Measurements from ENCODE around the gene PCDH11Y. TPM values are rescaled to one million over a fixed set of nuclear protein-coding genes. Genes with fewer than 3 reads are reported as not detected.
"Not testable (repeated sequence)": the region's sequence is repeated elsewhere in the genome, so short reads cannot be mapped to it uniquely, and the experiment has no call there.

Gene PCDH11Y, protein sequence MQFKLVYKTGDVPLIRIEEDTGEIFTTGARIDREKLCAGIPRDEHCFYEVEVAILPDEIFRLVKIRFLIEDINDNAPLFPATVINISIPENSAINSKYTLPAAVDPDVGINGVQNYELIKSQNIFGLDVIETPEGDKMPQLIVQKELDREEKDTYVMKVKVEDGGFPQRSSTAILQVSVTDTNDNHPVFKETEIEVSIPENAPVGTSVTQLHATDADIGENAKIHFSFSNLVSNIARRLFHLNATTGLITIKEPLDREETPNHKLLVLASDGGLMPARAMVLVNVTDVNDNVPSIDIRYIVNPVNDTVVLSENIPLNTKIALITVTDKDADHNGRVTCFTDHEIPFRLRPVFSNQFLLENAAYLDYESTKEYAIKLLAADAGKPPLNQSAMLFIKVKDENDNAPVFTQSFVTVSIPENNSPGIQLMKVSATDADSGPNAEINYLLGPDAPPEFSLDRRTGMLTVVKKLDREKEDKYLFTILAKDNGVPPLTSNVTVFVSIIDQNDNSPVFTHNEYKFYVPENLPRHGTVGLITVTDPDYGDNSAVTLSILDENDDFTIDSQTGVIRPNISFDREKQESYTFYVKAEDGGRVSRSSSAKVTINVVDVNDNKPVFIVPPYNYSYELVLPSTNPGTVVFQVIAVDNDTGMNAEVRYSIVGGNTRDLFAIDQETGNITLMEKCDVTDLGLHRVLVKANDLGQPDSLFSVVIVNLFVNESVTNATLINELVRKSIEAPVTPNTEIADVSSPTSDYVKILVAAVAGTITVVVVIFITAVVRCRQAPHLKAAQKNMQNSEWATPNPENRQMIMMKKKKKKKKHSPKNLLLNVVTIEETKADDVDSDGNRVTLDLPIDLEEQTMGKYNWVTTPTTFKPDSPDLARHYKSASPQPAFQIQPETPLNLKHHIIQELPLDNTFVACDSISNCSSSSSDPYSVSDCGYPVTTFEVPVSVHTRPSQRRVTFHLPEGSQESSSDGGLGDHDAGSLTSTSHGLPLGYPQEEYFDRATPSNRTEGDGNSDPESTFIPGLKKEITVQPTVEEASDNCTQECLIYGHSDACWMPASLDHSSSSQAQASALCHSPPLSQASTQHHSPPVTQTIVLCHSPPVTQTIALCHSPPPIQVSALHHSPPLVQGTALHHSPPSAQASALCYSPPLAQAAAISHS (N-terminal part only)
- total RNA-seq = not detected

GRCh38 chrY:5000057-5000456 is at the start of gene PCDH11Y:
Gene PCDH11Y (plus strand): TSS chrY:5000296. CDS start chrY:5057100, 56,804 bp downstream.
- H3K27me3 Mint-ChIP-seq = peaks cover 19% of the 10 kb centered on the region
- H3K27ac Mint-ChIP-seq, DNase-seq, H3K4me1 Mint-ChIP-seq, H3K4me3 Mint-ChIP-seq, H3K9me3 Mint-ChIP-seq, H3K36me3 Mint-ChIP-seq: not testable (repeated sequence)

DNA sequence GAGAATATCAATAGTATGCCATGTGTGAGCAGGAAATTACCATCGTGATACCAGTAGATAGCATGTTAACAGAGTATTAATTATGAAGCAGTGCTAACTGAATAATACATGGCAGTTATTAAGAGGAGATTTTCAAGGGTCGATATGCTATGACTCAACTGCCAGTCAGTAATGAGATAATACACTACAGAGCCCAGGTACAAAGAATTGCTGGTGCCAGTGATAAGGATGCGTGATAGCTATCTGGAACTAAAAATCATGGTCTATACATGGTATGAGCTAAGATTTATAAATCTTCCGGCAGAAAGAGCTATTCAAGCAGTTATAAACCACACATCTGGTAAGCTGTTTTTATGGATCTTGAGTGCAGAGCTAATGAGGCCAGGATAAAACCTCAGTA is 32.2 kb upstream of the PCDH11Y start:
- not testable (repeated sequence) for H3K27me3 Mint-ChIP-seq, H3K4me1 Mint-ChIP-seq, DNase-seq, H3K9me3 Mint-ChIP-seq, H3K4me3 Mint-ChIP-seq, H3K36me3 Mint-ChIP-seq, H3K27ac Mint-ChIP-seq

DNA sequence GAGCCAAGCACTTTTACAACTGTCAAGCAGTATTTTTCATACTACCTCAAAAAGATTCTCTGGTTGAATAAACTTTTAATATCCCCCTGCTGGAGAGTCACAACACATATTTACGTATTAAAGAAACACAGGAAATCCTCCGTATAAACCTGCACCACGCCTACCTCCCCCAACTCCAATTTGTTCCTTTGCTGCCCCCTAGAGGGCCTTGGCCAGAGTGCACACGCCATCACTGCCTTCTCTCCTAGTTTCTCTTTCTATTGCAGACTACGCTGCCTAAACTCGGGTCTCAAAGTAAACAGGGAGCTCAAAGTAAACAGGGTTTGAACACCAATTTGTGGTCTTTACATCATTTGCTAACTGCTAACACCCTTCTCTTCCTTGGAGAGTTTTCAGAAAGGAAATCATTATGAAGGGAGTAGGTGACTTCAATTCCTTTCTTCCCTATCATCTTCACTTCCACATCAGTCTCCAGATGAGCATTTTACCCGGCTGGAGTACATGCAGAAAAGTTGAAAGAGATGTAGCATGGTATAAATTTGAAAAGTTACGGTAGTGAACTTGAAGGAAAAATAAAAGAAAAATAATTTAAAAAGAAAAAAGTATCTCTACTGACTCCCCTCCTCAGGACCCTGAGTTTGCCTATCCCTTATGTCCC is 8.2 kb upstream of the PCDH11Y start:
- not testable (repeated sequence) for DNase-seq, H3K4me1 Mint-ChIP-seq, H3K27me3 Mint-ChIP-seq, H3K4me3 Mint-ChIP-seq, H3K27ac Mint-ChIP-seq, H3K9me3 Mint-ChIP-seq, H3K36me3 Mint-ChIP-seq

GRCh38 chrY:4994892-4995291 is 5.2 kb upstream of the PCDH11Y start:
- H3K27me3 Mint-ChIP-seq, H3K9me3 Mint-ChIP-seq, H3K4me3 Mint-ChIP-seq, H3K36me3 Mint-ChIP-seq, H3K4me1 Mint-ChIP-seq, DNase-seq, H3K27ac Mint-ChIP-seq: not testable (repeated sequence)

- not testable (repeated sequence) for H3K4me1 Mint-ChIP-seq, H3K4me3 Mint-ChIP-seq, H3K36me3 Mint-ChIP-seq, H3K9me3 Mint-ChIP-seq, H3K27ac Mint-ChIP-seq, DNase-seq
- H3K27me3 Mint-ChIP-seq = peaks cover 19% of the 10 kb centered on the region
Observed at GRCh38 chrY:5002476-5003184, 2.5 kb downstream of the PCDH11Y start.

- H3K4me3 Mint-ChIP-seq, H3K4me1 Mint-ChIP-seq, H3K36me3 Mint-ChIP-seq, H3K27ac Mint-ChIP-seq, H3K27me3 Mint-ChIP-seq, H3K9me3 Mint-ChIP-seq, DNase-seq: not testable (repeated sequence)
Observed at GRCh38 chrY:5038972-5039523, 39.0 kb downstream of the PCDH11Y start.

DNA sequence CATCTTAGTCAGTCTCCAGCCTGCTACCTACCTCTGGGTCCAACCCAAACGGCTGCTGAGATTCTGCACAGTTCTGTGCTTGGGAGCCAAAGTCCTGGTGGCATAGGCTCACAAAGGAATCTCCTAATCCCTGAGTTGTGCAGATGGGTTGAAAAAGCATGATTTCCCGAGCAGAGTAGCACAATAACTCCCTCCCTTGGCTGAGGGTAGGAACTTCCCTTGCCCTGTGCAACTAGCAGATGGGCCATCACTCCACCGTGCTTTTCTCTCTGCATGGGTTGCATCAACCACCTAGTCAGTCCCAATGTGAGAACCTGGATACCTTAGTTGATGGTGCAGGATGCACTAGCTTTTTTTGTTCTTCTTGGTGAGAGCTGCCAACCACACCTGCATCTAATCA is 82.9 kb downstream of the PCDH11Y start:
- not testable (repeated sequence) for H3K4me3 Mint-ChIP-seq, H3K27ac Mint-ChIP-seq, H3K9me3 Mint-ChIP-seq, DNase-seq, H3K27me3 Mint-ChIP-seq, H3K36me3 Mint-ChIP-seq, H3K4me1 Mint-ChIP-seq

GRCh38 chrY:5182998-5183397 is 182.9 kb downstream of the PCDH11Y start:
- H3K27ac Mint-ChIP-seq, H3K4me3 Mint-ChIP-seq, H3K9me3 Mint-ChIP-seq, H3K27me3 Mint-ChIP-seq, H3K4me1 Mint-ChIP-seq, H3K36me3 Mint-ChIP-seq, DNase-seq: not testable (repeated sequence)

GRCh38 chrY:5215116-5215515 is 215.0 kb downstream of the PCDH11Y start:
- H3K4me1 Mint-ChIP-seq, H3K36me3 Mint-ChIP-seq, H3K27ac Mint-ChIP-seq, H3K4me3 Mint-ChIP-seq, DNase-seq, H3K9me3 Mint-ChIP-seq, H3K27me3 Mint-ChIP-seq: not testable (repeated sequence)

DNA sequence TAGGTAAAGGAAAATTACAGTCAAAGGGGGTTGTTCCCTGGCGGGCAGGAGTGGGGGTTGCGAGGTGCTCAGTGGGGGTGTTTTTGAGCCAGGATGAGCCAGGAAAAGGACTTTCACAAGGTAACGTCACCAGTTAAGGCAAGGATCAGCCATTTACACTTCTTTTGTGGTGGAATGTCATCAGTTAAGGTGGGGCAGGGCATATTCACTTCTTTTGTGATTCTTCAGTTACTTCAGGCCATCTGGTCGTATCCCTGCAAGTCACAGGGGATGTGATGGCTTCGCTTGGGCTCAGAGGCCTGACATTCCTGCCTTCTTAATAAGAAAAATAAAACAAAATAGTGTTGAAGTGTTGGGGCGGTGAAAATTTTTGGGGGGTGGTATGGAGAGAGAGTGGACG is 324.8 kb downstream of the PCDH11Y start:
- H3K36me3 Mint-ChIP-seq, H3K4me3 Mint-ChIP-seq, H3K4me1 Mint-ChIP-seq, H3K9me3 Mint-ChIP-seq, H3K27me3 Mint-ChIP-seq, DNase-seq, H3K27ac Mint-ChIP-seq: not testable (repeated sequence)

DNA sequence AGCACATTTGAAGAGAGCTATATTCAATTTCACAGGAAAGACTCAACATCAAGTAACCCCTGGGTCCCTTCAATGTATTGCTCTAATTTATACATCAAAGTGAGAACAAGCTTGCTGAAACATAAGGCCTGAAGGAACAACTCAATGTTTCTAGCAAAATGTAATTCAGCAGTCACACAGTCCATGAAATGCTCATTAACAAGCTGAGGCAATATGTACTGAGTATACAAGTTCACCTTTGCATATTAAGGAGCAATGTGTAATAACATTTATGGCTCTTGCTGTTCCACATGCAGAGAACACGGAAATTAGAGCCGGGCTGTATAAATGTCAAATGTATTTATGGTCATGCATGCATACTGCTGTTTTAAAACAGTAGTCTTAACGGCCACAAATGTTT is 342.1 kb downstream of the PCDH11Y start:
- H3K36me3 Mint-ChIP-seq, H3K27me3 Mint-ChIP-seq, H3K27ac Mint-ChIP-seq, H3K9me3 Mint-ChIP-seq, H3K4me3 Mint-ChIP-seq, DNase-seq, H3K4me1 Mint-ChIP-seq: not testable (repeated sequence)

DNA sequence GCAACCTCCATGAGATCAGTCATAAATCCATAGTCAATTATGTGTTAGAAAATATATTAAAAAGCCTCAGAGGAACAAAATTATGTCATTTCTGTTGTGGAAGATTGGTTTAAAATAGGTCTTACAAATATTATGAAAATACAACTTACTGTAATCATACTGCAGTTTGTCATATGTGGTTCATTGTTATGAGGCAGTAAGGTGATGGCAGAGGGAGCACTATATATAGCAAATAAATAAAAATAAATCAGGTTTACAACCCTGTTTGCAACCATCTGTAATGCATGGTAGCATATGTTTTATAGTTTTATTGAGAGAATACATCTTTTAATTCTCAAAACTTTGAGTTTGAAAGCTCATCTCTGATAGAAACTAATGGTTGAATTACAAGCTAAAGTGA is 543.6 kb downstream of the PCDH11Y start:
- H3K4me1 Mint-ChIP-seq, H3K9me3 Mint-ChIP-seq, H3K27ac Mint-ChIP-seq, H3K27me3 Mint-ChIP-seq, DNase-seq, H3K4me3 Mint-ChIP-seq, H3K36me3 Mint-ChIP-seq: not testable (repeated sequence)

DNA sequence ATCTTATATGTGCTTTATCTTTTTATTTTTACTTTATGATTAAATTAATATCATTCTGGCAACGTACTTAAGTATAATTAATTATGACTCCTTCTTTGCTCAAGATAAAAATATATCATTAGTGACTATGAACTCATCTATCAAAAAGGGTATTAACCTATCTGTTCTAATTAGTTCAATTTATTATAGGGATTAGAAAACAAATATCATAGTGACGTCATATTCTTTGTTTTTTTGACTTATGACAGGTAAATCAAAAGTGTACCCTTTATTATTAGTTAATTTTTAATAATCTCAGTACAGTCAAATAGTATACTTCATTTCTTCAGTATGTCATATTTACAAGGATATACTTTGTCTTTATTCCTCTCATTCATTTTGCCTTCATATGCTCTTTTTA is 638.5 kb downstream of the PCDH11Y start:
- H3K36me3 Mint-ChIP-seq, H3K27me3 Mint-ChIP-seq: not testable (repeated sequence)

DNA sequence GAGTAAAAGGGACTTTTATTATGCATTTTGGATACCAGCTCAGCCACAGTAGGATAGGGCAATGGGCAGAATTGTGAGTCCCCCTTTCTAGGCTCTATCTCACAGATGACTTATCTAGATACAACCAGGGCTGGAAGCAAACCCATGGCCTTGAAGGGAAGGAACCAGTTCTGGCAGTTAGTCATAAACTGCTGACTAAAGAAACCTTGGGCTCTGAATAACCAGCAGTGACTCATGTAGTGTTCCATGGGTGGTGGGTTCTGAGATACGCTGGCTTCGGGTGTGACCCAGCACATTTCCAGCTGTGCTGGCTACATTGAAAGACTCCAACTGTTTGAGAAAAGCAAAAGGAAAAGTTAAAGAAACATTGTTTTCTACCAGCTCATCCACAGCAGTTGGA is 679.2 kb downstream of the PCDH11Y start:
- not testable (repeated sequence) for H3K27me3 Mint-ChIP-seq, H3K4me1 Mint-ChIP-seq, H3K4me3 Mint-ChIP-seq, DNase-seq, H3K27ac Mint-ChIP-seq, H3K36me3 Mint-ChIP-seq, H3K9me3 Mint-ChIP-seq

More for the DNA sequence above, 638.5 kb downstream of the PCDH11Y start:
- not testable (repeated sequence) for H3K4me1 Mint-ChIP-seq, DNase-seq, H3K27ac Mint-ChIP-seq, H3K4me3 Mint-ChIP-seq, H3K9me3 Mint-ChIP-seq
